ENCODE results near the gene CHCHD6.

Gene CHCHD6

GRCh38 chr3:126895178-126896066 lies 191.4 kb downstream of the CHCHD6 start:
- DNase-seq (ENCODE audit: low read depth), result no peak

GRCh38 chr3:126896067-126896441 lies 192.0 kb downstream of the CHCHD6 start:
- no peak for DNase-seq (ENCODE audit: low read depth)

GRCh38 chr3:126896968-126897367 lies 192.9 kb downstream of the CHCHD6 start:
- no peak for DNase-seq (ENCODE audit: low read depth)

GRCh38 chr3:126897943-126898342 lies 193.9 kb downstream of the CHCHD6 start:
- DNase-seq (ENCODE audit: low read depth), result no peak

GRCh38 chr3:126900859-126901540 lies 197.0 kb downstream of the CHCHD6 start:
- DNase-seq (ENCODE audit: low read depth), result no peak

- no peak for DNase-seq (ENCODE audit: low read depth)
Measured at GRCh38 chr3:126901631-126902030, 197.6 kb downstream of the CHCHD6 start.

GRCh38 chr3:126903521-126903920 lies 199.5 kb downstream of the CHCHD6 start:
- no peak for DNase-seq (ENCODE audit: low read depth)

GRCh38 chr3:126907557-126907956 lies 203.5 kb downstream of the CHCHD6 start:
- DNase-seq (ENCODE audit: low read depth), result no peak

- DNase-seq (ENCODE audit: low read depth), result no peak
Measured at GRCh38 chr3:126908752-126909275, 204.8 kb downstream of the CHCHD6 start.

- DNase-seq (ENCODE audit: low read depth), result no peak
Measured at GRCh38 chr3:126910231-126910630, 206.2 kb downstream of the CHCHD6 start.

- peak; percentile 50 for DNase-seq (ENCODE audit: low read depth)
Measured at GRCh38 chr3:126911162-126912026, 207.4 kb downstream of the CHCHD6 start.

GRCh38 chr3:126912027-126912422 lies 208.0 kb downstream of the CHCHD6 start:
- no peak for DNase-seq (ENCODE audit: low read depth)

GRCh38 chr3:126912491-126913195 lies 208.6 kb downstream of the CHCHD6 start:
- no peak for DNase-seq (ENCODE audit: low read depth)

- DNase-seq (ENCODE audit: low read depth), result no peak
Measured at GRCh38 chr3:126913524-126913923, 209.5 kb downstream of the CHCHD6 start.

GRCh38 chr3:126914226-126914625 lies 210.2 kb downstream of the CHCHD6 start:
- DNase-seq (ENCODE audit: low read depth), result no peak

GRCh38 chr3:126915015-126915414 lies 211.0 kb downstream of the CHCHD6 start:
- no peak for DNase-seq (ENCODE audit: low read depth)

- no peak for DNase-seq (ENCODE audit: low read depth)
Measured at GRCh38 chr3:126916546-126916945, 212.5 kb downstream of the CHCHD6 start.

- DNase-seq (ENCODE audit: low read depth), result no peak
Measured at GRCh38 chr3:126917232-126917804, 213.3 kb downstream of the CHCHD6 start.

GRCh38 chr3:126918355-126918821 lies 214.3 kb downstream of the CHCHD6 start:
- DNase-seq (ENCODE audit: low read depth), result no peak

GRCh38 chr3:126921085-126921824 lies 217.2 kb downstream of the CHCHD6 start:
- DNase-seq (ENCODE audit: low read depth), result no peak
